GM21423 (cell line): ENCODE results near the gene UMAD1.

Source experiments
- ATAC-seq: cut with Tn5 transposase; IDR thresholded peaks from one replicate; pipeline ENCODE4 v1.9.1; 2021; ENCODE audit warnings: mild to moderate bottlenecking, moderate library complexity; ENCODE audit not compliant: unreplicated experiment

UMAD1 gene

DNA sequence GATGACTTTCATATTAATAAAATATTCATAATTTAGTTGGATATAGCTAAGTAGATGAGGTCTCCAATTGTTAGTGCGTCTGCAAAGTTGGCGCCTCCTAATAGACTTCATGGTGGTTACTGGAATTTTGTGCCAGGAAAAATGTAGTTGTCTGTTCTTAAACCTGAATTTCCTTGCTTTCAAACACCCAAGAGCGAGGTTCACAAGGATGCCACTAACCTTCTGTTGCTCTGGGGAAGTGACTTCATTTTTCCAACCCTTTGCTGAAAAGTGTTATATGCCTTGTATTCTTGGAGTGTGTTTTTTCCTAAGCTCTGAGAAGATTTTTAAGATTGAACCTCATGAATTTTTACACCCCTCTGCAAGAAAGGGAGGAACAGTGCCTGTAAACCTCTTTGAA is 229.1 kb downstream of the UMAD1 start:
- no peak for ATAC-seq

DNA sequence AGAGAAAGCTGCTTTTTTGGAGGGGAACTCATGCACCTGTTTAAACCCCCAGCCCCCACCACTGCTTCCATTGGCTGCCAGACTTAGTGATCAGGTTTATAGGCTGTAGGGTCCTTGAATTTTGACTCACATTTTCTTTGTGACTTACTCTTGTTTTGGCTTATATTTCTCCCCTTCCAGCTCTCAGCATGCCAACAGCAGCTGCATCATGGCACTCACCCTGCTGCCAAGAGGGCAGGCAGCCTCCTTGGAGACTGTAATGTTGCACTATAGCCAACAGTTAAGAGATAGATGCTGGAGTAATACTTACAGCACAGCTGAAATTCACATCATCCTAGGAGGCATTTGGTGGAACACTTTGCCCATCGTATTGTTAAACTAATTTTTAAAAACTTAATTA is 230.0 kb downstream of the UMAD1 start:
- ATAC-seq, result no peak

DNA sequence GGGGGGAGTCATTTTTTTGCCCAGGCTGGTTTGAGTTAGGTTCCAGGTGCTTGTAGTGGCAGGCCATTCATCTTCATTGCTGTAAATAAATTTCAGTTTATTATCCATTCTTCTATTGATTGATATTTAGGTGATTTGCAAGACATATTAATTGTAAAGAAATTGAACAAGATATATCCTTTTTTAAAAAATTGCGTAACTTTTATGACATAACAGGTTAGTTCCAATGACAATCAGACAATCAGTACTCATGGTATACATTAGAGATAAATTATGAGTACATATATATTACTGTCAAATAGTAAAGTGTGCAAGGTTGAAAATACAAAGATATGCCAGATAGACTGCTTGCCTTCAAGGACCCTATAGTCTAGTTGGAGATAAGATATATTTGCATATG is 235.9 kb downstream of the UMAD1 start:
- ATAC-seq, result no peak

DNA sequence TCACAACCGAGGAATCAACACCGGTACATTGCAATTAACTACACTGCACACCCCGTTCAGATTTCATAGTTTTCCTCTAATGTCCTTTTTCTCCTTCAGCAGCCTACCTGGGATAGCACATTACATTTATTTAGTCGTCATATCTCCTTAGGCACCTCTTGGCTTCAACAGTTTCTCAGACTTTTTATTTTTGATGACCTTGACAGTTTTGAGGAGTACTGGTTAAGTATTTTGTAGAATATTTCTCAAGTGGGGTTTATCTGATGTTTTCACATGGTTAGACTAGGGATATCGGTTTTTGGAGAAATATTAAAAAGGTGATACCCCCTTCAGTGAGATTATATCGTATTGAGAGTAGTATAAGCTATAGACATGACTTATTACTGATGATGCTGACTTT is 241.0 kb downstream of the UMAD1 start:
- ATAC-seq, result no peak

DNA sequence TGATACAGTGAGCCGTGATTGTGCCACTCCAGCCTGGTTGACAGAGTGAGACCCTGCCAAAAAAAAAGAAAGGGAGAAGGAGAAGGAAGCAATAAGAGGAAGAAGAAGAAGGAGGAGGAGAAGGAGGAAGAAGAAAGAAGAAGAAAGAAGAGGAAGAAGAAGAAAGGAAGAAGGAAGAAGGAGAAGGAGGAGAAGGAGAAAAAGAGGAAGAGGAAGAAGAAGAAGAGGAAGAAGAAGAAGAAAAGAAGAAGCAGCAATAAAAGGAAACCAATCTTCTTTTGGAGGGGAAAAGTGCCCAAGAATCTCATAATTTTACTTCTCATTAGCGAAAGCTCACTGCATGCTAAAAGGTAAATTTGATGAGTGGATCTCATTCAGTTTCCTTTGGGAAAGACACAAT is 242.3 kb downstream of the UMAD1 start:
- ATAC-seq, result no peak

DNA sequence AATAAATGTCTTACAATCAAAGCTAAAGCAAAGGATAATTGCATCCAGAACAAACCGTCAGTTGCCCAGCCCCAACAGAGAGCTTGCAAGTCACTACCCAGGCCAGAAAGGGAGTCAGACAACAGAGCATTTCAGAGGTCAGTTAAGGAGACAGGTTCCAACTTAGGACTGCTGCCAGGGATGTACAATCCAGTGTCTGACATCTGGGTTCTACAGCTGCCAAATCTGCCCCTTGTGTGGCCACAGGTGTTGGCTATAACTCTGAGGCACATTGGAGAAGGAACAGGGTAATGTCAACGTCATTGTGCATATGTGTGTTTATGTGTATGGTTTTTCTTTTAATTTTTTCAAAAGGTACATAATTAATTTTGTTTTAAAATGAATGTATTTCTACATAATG is 242.8 kb downstream of the UMAD1 start:
- ATAC-seq, result no peak

DNA sequence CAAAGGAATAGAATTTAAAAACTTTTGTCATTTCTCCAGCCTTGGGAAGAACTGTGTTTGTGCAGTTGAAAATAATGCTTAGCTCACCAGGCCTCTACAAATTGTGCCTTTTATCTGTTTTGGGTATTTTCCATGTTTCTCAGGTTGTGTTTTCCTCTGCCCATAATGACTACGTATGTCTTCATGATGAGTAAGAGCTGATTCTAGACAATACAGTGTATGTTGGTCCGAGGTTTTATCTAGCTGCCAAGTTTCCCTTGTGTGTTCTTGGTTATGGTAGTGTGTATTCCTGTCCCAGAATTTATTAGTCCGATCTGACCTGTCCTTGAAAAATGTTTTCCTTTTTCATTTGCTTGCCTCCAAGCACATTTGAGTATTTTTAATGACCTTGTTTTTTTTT is 244.3 kb downstream of the UMAD1 start:
- ATAC-seq, result no peak

DNA sequence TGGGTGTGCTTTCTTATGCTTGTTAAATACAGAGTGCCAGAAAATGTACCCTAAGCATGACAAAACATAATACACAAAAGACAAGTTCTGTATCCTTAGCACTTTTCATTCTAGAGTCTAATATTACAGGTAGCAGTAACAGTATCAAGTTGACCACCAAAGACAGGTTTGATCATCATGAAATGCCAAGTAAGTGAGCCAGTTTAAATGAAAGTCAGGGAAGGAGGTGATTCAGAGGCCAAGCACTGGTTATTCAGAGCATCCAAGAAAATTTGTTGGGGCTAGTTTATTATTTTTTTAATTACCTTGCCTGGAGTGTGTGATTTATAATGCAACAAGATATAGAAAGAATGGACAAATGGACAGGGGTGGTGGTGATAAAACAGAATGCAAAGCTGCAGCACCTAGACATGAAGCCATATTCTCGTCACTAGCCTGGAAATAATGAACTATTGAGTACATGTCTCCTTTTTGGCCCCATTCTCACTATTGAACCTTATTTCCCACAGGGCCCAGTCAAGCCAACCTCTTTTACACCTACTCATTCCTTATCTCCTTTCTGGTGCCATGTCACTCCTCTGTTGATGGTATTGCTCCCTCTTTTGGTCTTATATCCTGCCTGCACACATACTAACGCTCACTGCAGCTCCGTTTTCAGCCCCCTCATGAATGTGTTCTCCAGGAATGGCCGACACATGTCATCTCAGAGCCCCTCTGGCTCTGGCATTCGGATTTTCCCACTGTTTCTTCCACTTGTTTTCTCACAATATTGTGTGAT is 249.4 kb downstream of the UMAD1 start:
- ATAC-seq, result no peak

DNA sequence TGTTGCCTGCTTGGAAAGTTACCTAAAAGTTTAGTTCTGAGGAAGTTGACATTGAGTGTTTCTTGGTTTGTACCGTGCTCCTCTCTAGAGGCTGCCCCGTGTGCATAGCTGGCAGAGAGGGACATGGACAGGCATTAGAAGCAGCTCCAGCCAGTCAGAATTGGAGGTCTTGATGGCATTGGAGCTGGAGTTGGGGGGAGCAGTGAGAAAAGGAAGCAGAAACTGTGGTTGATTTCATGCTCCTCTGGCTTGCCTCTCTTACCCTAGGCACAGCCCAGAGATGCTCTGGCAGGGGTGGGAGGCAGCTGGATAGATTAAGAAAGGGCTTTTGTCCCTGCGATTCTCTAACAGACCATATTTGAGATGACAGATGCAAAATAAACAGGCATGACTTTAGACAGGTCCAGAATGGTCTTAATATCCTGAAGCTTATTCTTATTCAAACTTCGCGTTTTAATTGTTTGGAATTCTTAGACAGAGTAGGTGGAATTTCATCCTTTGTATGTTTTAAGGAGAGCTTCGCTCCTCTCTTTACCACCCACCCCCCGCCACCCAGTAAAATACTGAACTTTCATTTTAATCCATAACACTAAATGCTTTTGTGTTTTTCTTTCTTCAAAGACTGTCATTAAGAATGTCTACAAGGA is 254.6 kb downstream of the UMAD1 start:
- ATAC-seq, result no peak

DNA sequence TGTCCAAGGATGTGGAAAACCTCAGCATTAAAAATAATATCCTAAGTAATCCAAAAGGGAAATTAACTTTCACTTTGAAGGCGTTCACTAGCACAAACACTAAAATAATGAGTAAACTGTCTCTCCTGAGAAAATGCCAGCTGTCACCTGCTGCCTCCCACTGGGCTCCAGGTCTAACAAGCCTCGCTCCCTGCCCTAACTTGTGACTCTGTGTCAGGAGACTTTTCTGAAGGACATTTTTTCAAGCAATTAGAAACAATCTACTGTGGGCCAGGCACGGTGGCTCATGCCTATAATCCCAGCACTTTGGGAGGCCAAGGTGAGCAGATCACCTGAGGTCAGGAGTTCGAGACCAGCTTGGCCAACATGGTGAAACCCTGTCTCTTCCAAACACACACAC is 255.2 kb downstream of the UMAD1 start:
- no peak for ATAC-seq

DNA sequence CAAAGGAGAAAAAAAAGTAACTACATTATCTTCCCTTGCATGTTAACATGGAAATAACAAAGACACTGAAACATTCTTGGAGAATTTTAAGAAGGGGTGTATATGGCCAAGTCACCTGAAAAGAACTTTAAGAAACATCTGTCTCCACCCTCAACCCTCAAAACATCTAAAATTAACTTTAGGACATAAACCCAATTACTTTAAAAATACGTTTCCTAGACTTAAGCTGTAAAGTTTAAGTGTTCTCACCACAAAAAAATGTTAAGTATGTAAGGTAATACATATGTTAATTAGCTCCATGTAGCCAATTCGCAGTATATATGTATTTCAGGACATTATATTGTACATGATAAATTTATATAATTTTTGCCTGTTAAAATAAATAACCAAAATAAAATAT is 257.0 kb downstream of the UMAD1 start:
- no peak for ATAC-seq

DNA sequence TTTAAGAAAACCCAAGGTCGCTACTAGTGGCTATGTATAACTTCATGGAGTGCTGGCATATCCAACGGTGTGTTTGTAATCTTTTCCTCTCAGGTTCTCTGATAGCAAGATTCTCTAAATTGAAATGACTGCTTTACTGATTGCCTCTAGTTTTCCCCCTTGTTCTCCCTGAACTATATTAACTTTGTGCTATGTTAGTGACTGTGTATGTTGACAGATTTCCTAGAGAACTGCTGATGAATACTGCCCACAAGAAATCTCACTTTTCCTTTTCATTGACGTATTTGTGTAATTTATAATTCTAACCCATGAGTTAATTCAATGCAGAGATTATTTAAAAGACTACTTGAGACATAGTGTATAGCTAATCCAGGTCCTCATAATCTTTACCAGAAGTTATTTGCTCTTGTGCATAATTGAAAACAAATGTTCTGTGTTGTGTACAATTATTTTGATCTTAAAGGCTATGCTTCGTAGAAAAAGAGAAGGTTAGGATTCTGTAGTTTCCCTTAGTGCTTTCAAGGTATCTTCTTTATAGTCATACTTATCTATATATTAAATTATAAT is 257.5 kb downstream of the UMAD1 start:
- no peak for ATAC-seq

DNA sequence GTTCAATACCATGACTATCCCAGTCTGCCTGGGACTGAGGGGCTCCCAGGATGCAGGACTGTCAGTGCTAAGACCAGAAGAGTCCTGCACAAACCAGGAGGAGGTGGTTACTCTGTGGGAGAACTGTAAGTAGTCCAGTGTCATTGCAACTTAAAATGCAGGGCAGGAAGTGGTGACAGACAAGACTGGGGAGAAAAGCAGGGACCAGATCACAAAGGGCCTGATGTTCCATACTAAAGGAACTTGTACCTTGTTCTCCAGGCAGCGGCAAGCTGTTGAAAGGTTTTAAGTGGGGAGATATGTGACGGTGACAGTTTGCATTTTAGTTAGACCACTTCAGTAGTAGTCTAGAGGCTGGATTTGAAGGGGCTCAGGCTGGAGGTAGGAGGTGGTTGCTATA is 262.3 kb downstream of the UMAD1 start:
- ATAC-seq, result no peak

DNA sequence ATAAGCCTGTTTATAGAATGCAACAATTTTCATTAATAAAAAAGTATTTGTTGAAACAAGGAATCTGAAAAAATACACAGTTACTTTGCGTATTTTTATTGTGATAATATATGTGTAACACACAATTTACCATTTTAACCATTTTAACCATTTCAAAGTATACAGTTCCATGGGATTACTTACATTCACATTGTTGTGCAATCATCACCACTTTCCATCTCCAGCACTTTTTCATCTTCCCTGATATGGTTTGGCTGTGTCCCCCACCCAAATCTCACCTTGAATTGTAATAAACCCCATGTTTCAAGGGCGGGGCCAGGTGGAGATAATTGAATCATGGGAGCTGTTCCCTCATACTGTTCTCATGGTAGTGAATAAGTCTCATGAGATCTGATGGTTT is 266.8 kb downstream of the UMAD1 start:
- no peak for ATAC-seq

DNA sequence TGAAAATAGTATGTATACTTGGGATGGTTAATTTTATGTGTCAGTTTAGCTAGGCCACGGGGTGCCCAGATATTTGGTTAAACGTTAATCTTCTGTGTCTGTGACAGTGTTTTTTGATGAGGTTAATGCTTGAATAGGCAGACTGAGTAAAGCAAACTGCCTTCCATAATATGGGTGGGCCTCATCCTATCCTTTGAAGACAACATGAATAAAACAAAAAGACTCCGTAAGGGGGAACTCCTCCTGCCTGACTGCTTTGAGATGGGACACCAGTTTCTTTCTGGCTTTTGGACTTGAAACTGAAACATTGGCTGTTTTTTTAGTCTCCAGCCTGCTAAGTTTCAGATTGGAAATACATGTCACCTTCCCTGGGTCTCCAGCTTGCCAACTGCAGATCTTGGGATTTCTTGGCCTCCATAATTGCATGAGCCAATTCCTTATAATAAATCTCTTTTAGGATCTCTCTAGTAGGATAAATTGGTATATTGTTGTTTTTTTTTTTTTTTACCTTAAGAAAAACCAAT is 268.1 kb downstream of the UMAD1 start:
- no peak for ATAC-seq

DNA sequence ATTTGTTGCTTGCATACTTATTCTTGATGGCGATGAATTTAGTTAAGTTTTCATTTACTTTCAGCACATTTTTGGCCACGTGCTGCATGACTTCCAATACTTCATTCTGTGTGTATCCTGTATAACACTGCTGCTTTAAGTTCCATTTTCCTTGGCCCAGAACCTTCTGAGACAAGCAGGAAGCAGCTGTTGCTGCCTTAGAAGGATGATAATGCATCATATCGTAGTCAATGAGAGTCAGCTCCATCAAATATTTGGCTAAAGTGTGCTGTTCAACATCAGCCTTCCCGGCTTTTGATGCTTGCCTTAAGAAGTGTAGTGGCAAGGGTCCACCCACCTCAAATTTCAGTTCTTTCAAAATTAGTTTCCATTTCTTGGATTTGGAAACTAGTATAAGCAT is 268.8 kb downstream of the UMAD1 start:
- no peak for ATAC-seq

DNA sequence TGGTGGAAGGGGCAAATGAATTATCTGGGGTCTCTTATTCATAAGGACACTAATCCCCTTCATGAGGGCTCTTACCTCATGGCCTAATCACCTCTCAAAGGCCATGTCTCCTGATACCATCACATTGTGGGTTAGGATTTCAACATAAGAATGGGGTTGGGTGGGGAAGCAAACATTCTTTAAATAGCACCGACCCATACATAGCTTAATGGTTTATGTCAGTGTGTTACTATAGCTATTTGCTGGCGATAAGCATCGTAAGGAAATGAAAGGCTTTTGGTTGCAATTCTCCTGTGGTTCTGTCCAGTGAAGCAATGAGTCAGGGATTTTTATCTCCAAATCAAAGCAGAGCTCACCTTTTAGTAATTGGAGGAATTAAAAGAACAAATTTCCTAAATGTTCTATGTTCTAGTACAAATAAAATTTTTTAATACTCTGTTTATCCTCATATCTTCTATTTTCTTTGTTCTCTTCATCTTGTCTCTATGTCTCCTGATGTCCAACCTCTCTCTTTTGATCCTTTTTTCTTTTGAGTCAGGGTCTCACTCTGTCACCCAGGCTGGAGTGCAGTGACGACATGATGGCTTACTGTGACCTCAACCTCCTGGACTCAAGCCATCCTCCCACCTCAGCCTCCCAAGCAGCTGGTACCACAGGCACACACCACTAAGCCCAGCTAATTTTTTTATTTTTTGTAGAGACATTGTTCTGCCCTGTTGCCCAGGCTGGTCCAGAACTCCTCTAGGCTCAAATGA is 271.0 kb downstream of the UMAD1 start:
- no peak for ATAC-seq

DNA sequence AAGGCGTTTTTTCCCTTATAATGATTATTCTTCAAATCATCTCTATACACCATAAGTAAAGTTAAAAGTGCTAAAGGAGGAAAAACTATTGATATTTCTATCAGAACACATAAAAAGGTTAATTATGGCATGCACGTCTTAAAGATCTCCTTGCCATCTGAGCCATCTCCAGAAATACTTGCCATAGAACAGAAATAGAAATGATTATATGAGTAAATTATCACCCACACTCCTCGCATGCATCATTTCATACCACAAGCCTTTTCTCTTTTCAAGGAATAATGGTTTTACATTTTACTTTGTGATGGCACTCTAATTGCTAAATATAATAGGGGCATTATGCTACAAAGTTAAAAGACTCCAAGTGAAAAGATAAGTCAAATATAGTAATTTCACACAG is 272.4 kb downstream of the UMAD1 start:
- ATAC-seq, result no peak

DNA sequence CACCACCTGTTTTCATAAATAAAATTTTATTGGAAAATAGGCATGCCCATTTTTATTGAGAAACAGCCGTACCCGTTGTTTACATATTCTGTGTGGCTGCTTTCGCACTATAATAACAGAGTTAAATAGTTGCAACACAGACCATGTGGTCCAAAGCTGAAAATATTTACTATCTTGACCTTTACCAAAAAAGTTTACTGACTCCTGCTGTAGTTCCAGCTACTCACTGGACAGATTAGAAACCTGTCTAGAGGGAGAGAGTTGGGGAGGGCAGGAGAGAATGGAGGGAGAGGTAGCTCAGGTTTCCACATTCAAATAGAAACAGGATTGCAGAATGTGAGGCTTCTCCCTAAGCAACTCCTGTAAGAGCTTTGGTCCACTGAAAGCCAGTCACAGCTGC is 273.0 kb downstream of the UMAD1 start:
- ATAC-seq, result no peak

DNA sequence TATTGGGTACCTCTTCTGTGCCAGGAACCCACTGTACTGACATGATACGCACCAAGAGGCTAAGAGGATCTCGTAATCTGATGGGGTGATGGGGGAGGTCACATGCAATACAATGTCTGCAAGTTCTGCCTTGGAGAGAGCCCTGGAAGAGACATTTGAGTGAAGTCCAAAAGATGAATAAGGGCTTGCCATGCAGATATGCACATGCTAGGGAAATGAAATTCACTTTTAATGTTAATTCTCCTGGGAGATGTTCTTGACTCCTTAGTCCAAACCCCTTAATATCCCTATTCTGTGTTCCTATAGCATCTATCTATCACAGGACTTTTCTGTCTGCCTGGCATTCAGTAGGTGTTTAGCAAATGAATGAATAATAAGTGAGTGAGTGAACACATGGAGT is 274.0 kb downstream of the UMAD1 start:
- no peak for ATAC-seq

DNA sequence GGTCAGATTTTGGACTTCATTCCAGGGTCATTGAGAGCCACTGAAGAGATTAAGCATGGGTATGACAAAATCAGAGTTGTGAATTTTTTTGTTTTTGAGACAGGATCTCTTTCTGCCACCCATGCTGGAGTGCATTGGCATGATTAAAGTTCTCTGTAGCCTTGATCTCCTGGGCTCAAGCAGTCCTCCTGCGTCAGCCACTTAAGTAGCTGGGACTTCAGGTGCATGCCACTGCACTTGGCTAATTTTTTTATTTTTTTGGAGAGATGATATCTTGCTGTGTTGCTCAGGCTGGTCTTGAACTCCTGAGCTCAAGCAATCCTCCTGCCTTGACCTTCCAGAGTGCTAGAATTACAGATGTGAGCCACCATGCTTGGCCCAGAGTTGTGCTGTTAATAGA is 275.5 kb downstream of the UMAD1 start:
- ATAC-seq, result no peak

DNA sequence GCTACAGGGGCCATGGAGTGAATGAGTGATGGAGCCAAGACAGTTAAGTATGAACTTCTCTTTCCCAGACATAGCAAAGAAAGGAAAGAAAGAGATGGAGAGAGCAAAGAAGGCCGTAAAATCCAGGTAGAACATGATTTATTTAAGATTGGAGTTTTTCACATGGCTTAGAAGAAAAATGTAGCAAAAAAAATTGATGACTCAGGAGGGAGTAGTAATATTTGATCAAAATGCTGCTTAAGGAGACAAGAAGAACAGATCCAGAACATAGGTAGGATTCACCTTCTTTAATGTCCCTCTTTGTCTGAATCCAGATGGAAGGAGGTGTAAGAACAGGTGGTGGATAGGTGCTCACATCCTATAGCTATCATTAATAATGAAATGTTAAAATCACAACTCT is 277.0 kb downstream of the UMAD1 start:
- no peak for ATAC-seq
